NB4 (cell line): ENCODE results near the gene WDR48.

Experiments used
- DNase-seq: peaks from one replicate; pipeline ENCODE4 v3.0.0; 2010; ENCODE audit warnings: low read depth
- H3K4me3 ChIP-seq: one replicate; pipeline ENCODE4 v1.5.1; 2011; ENCODE audit warnings: mild to moderate bottlenecking, low read depth, low read length, moderate library complexity
- MYC ChIP-seq: IDR thresholded peaks from 2 replicates; pipeline ENCODE4 v1.6.1; 2011; ENCODE audit warnings: low read depth, low read length
- POLR2A ChIP-seq: IDR thresholded peaks from 2 replicates; pipeline ENCODE4 v1.6.1; 2011; ENCODE audit warnings: mild to moderate bottlenecking; ENCODE audit not compliant: insufficient read length; ENCODE audit errors: extremely low read depth
- TF ChIP-seq, protein P1 (sequence below): IDR thresholded peaks from one replicate; pipeline ENCODE4 v1.5.1; 2012; ENCODE audit warnings: low read depth, low read length
- TF ChIP-seq, protein P2 (sequence below): IDR thresholded peaks from 2 replicates; pipeline ENCODE4 v1.6.1; 2011; ENCODE audit warnings: low read depth, low read length

Gene WDR48

DNA sequence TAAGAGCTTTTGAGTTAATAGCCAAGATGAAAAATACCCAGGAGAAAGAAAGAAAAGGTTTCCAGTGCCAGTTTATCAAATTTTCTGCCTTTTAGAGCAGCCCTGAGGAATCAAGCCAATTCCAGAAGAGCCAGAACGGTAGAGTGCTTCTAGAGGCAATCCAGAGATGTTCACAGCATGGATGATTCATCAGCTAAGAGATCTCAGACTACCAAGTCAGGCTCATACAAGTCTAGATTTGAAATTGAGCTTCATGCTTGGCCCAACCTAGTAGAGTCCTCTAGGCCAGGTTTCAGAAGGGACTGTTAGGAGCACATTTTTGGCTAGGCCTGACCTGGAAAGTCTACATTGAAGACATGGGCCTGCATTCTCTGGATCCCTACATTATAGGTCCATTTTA lies 15.5 kb downstream of the WDR48 start:
- no peak overlapping the region for H3K4me3 ChIP-seq
- DNase-seq, result no peak
- TF ChIP-seq, protein P1, sequence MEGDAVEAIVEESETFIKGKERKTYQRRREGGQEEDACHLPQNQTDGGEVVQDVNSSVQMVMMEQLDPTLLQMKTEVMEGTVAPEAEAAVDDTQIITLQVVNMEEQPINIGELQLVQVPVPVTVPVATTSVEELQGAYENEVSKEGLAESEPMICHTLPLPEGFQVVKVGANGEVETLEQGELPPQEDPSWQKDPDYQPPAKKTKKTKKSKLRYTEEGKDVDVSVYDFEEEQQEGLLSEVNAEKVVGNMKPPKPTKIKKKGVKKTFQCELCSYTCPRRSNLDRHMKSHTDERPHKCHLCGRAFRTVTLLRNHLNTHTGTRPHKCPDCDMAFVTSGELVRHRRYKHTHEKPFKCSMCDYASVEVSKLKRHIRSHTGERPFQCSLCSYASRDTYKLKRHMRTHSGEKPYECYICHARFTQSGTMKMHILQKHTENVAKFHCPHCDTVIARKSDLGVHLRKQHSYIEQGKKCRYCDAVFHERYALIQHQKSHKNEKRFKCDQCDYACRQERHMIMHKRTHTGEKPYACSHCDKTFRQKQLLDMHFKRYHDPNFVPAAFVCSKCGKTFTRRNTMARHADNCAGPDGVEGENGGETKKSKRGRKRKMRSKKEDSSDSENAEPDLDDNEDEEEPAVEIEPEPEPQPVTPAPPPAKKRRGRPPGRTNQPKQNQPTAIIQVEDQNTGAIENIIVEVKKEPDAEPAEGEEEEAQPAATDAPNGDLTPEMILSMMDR, result no peak
- TF ChIP-seq POLR2A, result no peak
- TF ChIP-seq, protein P2, sequence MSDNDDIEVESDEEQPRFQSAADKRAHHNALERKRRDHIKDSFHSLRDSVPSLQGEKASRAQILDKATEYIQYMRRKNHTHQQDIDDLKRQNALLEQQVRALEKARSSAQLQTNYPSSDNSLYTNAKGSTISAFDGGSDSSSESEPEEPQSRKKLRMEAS, result no peak
- TF ChIP-seq MYC, result no peak

DNA sequence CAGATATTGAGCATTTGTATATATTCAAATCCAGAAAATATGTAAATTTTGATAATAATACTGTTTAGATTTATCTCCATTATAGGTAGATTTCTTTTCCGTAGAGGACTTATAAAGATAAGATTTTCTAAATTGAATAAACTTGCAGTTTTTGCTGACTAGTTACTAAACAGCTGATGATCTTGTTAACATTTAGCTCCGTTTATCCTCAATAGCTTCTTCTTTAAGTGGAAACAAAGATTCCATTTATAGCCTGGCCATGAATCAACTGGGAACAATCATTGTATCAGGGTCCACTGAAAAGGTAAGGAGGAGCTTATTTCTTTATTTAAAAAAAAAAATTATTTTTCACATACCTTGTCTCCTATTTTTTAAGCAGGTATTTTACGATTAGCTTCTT lies 16.7 kb downstream of the WDR48 start:
- TF ChIP-seq MYC (no peak), POLR2A (no peak)
- TF ChIP-seq, protein P2, result no peak
- TF ChIP-seq, protein P1, result no peak
- H3K4me3 ChIP-seq, result no peak overlapping the region
- no peak for DNase-seq

DNA sequence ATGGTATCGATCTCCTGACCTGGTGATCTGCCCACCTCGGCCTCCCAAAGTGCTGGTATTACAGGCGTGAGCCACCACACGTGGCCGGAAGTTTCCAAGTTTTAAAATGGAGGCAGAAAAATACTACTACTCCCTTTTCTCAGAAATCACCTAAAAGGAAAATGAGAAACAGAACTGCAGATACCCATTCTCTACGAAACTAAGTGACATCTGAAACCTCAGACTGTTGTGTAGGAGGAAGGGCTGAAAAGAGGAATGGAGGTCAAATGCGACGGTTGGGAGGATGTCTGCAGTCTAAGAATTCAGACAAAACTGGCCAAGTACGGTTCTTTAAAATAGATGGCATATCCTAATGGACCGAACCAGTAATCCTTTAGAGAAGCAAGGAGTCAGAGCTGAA lies 24.1 kb downstream of the WDR48 start:
- no peak for DNase-seq
- TF ChIP-seq POLR2A (no peak), MYC (no peak)
- TF ChIP-seq, protein P2, result no peak
- TF ChIP-seq, protein P1, result no peak
- H3K4me3 ChIP-seq, result no peak overlapping the region

DNA sequence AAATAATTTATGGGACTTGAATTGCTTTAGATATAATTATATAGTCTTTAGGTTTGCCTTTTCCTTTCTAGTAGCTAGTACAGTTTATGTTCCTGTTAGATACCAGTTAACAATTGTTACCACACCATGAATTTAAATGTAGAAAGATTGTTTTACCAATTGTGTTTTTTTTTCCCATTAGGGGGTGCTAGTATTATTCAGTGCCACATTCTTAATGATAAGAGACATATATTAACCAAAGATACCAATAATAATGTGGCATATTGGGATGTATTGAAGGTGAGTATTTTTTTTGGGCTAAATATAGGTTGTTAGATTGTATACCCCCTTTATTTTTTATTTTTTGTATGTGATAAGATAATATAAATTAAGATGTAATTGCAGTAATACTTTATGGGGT lies 27.7 kb downstream of the WDR48 start:
- no peak for DNase-seq
- TF ChIP-seq POLR2A (no peak), MYC (no peak)
- TF ChIP-seq, protein P1, result no peak
- TF ChIP-seq, protein P2, result no peak
- no peak overlapping the region for H3K4me3 ChIP-seq

DNA sequence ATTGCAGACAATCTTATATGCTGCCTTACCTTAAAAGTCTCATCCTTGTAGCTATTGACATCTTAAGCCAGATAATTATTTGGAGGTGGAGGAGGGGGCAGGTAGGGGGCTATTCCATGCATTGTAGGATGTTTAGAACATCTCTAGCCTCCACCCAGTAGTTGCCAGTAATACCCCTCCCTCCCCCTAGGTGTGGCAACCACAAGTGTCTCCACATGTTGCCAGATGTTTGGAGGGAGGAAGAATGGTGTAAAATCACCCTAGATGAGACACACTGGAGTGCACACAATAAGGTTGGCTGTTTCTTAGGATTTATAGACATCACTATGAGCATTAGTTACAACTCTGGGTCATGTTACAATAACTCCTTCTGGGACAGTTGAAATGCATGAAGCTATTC lies 28.2 kb downstream of the WDR48 start:
- no peak for DNase-seq
- no peak for TF ChIP-seq POLR2A
- TF ChIP-seq, protein P1, result no peak
- TF ChIP-seq MYC, result no peak
- TF ChIP-seq, protein P2, result no peak
- no peak overlapping the region for H3K4me3 ChIP-seq
